Chondrocyte (in vitro differentiated cells): ENCODE results near the gene CMSS1. TPM values are rescaled to one million over a fixed set of nuclear protein-coding genes. Genes with fewer than 3 reads are reported as not detected.

Experiments used
- DNase-seq: peaks from one replicate; pipeline ENCODE4 v3.0.0; 2021; ENCODE audit warnings: mixed read lengths, low spot score
- H3K27ac Mint-ChIP-seq: one replicate; pipeline ENCODE4 v1.8.0; 2021; ENCODE audit warnings: mild to moderate bottlenecking, moderate library complexity, mixed read lengths; ENCODE audit not compliant: unreplicated experiment
- H3K27me3 Mint-ChIP-seq: 2 replicates; pipeline ENCODE4 v1.8.0; 2021; ENCODE audit warnings: low read depth, mixed read lengths
- H3K36me3 Mint-ChIP-seq: 2 replicates; pipeline ENCODE4 v1.8.0; 2021; ENCODE audit warnings: low read depth, mixed read lengths
- H3K4me1 Mint-ChIP-seq: 2 replicates; pipeline ENCODE4 v1.8.0; 2021; ENCODE audit warnings: low read depth, mild to moderate bottlenecking, mixed read lengths
- H3K4me3 Mint-ChIP-seq: one replicate; pipeline ENCODE4 v1.8.0; 2021; ENCODE audit warnings: mild to moderate bottlenecking, moderate library complexity, mixed read lengths; ENCODE audit not compliant: unreplicated experiment
- H3K9me3 Mint-ChIP-seq: 2 replicates; pipeline ENCODE4 v1.8.0; 2021; ENCODE audit warnings: low read depth, mixed read lengths
- total RNA-seq: library from RNA; stranded (reverse); gene quantifications from 3 replicates; pipeline ENCODE4 v1.2.1, GENCODE V29; 2021
- TF ChIP-seq, protein P1 (sequence below): fragments of 200-600 bp; sonication (generic); IDR thresholded peaks from 2 replicates; pipeline ENCODE4 v1.5.0; 2021; ENCODE audit warnings: antibody characterized with exemption, mild to moderate bottlenecking, moderate library complexity

CMSS1 gene
- total RNA-seq, 1 donor from 2014 or later = 19.5 TPM

GRCh38 chr3:99980606-99981005, 162.9 kb downstream of the CMSS1 start:
- Mint-ChIP-seq H3K4me3 (no peak overlapping the region), H3K9me3 (peaks cover 8% of the 10 kb centered on the region), H3K4me1 (peaks cover 6% of the 10 kb centered on the region), H3K36me3 (no peaks in the 10 kb centered on the region), H3K27me3 (no peaks in the 10 kb centered on the region), H3K27ac (no peak overlapping the region)
- no peak for DNase-seq
- TF ChIP-seq, protein P1, sequence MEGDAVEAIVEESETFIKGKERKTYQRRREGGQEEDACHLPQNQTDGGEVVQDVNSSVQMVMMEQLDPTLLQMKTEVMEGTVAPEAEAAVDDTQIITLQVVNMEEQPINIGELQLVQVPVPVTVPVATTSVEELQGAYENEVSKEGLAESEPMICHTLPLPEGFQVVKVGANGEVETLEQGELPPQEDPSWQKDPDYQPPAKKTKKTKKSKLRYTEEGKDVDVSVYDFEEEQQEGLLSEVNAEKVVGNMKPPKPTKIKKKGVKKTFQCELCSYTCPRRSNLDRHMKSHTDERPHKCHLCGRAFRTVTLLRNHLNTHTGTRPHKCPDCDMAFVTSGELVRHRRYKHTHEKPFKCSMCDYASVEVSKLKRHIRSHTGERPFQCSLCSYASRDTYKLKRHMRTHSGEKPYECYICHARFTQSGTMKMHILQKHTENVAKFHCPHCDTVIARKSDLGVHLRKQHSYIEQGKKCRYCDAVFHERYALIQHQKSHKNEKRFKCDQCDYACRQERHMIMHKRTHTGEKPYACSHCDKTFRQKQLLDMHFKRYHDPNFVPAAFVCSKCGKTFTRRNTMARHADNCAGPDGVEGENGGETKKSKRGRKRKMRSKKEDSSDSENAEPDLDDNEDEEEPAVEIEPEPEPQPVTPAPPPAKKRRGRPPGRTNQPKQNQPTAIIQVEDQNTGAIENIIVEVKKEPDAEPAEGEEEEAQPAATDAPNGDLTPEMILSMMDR = no peak

GRCh38 chr3:99981138-99981537, 163.5 kb downstream of the CMSS1 start:
- peaks cover 6% of the 10 kb centered on the region for H3K4me1 Mint-ChIP-seq
- H3K27ac Mint-ChIP-seq = no peak overlapping the region
- DNase-seq = no peak
- H3K27me3 Mint-ChIP-seq = no peaks in the 10 kb centered on the region
- peaks cover 8% of the 10 kb centered on the region for H3K9me3 Mint-ChIP-seq
- TF ChIP-seq, protein P1 = no peak
- H3K36me3 Mint-ChIP-seq = no peaks in the 10 kb centered on the region
- no peak overlapping the region for H3K4me3 Mint-ChIP-seq

DNA sequence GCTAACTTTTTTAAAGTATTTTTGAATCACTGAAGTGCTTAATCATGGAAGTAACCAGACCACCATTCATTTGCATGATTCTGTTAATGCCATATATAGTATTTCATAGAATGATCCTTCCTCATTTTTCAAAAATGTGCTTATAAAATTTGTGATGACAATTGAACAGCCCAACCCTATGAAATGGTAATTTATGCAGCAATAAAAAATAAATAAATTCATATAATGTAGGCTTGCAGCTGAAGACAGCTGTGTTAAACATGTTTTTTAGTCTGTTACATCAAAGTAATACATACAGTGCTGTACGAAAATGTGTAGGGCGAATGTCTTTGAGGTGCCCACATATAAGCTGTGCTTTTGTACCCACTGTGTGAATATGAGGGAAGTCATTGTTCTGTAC, 165.0 kb downstream of the CMSS1 start:
- Mint-ChIP-seq H3K4me3 (no peak overlapping the region), H3K27ac (no peak overlapping the region), H3K4me1 (peaks cover 6% of the 10 kb centered on the region), H3K9me3 (peaks cover 6% of the 10 kb centered on the region), H3K36me3 (no peaks in the 10 kb centered on the region), H3K27me3 (no peaks in the 10 kb centered on the region)
- TF ChIP-seq, protein P1 = no peak
- no peak for DNase-seq

GRCh38 chr3:99984139-99984538, 166.5 kb downstream of the CMSS1 start:
- H3K27ac Mint-ChIP-seq = no peak overlapping the region
- no peak overlapping the region for H3K4me3 Mint-ChIP-seq
- peaks cover 6% of the 10 kb centered on the region for H3K4me1 Mint-ChIP-seq
- TF ChIP-seq, protein P1 = no peak
- no peak for DNase-seq
- no peaks in the 10 kb centered on the region for H3K9me3 Mint-ChIP-seq
- no peaks in the 10 kb centered on the region for H3K27me3 Mint-ChIP-seq
- H3K36me3 Mint-ChIP-seq = no peaks in the 10 kb centered on the region

- peaks cover 6% of the 10 kb centered on the region for H3K4me1 Mint-ChIP-seq
- H3K9me3 Mint-ChIP-seq = no peaks in the 10 kb centered on the region
- H3K27me3 Mint-ChIP-seq = no peaks in the 10 kb centered on the region
- H3K4me3 Mint-ChIP-seq = no peak overlapping the region
- no peaks in the 10 kb centered on the region for H3K36me3 Mint-ChIP-seq
- H3K27ac Mint-ChIP-seq = no peak overlapping the region
- TF ChIP-seq, protein P1 = no peak
- DNase-seq = no peak
These were observed 167.0 kb downstream of the CMSS1 start for GRCh38 chr3:99984668-99985067.
